Peyer's patch (tissue), 4 donors: ENCODE measurements around the gene CPLX4.

ENCODE experiments used
- CTCF ChIP-seq, 6 experiments: fragments of 450-650 bp in 4 of 6; fragments of 200-600 bp in 2 of 6; sonication (generic) in 1 of 6; IDR thresholded peaks; one replicate each; pipeline ENCODE4 v1.5.1; 2017 to 2019; ENCODE audit warnings: antibody characterized with exemption in 6 of 6, mild to moderate bottlenecking in 3 of 6, moderate library complexity in 1 of 6
- POLR2A ChIP-seq, 2 donors: fragments of 450-650 bp; IDR thresholded peaks; one replicate each; pipeline ENCODE4 v1.5.1; 2017; ENCODE audit warnings: antibody characterized with exemption in 2 of 2, mild to moderate bottlenecking in 2 of 2, moderate library complexity in 2 of 2

- no peak for TF ChIP-seq CTCF (IDR thresholded peaks at IDR 0.05)
- no peak for TF ChIP-seq POLR2A (IDR thresholded peaks at IDR 0.05)
These were observed 22.4 kb upstream of the CPLX4 start for GRCh38 chr18:59340817-59341216.
